Measurements from ENCODE around the gene STUB1.
A peak's percentile ranks its signal among the peaks of the same experiment; 100 is the strongest.

The STUB1 gene

GRCh38 chr16:712740-713250 lies 32.6 kb downstream of the STUB1 start:
- peak; percentile 98 for DNase-seq

- DNase-seq = no peak
Measured at GRCh38 chr16:714079-714478, 33.9 kb downstream of the STUB1 start.

GRCh38 chr16:714558-715476 lies 34.6 kb downstream of the STUB1 start, which contains the start of gene METRN:
Gene METRN, plus strand, starts transcription at chr16:715118. Its CDS starts 172 bp downstream, at chr16:715290.
- peak; percentile 87 for DNase-seq

GRCh38 chr16:715477-716199 lies 35.4 kb downstream of the STUB1 start:
- DNase-seq = peak; percentile 45

- peak; percentile 18 for DNase-seq
Measured at GRCh38 chr16:716200-716568, 36.0 kb downstream of the STUB1 start.

DNA sequence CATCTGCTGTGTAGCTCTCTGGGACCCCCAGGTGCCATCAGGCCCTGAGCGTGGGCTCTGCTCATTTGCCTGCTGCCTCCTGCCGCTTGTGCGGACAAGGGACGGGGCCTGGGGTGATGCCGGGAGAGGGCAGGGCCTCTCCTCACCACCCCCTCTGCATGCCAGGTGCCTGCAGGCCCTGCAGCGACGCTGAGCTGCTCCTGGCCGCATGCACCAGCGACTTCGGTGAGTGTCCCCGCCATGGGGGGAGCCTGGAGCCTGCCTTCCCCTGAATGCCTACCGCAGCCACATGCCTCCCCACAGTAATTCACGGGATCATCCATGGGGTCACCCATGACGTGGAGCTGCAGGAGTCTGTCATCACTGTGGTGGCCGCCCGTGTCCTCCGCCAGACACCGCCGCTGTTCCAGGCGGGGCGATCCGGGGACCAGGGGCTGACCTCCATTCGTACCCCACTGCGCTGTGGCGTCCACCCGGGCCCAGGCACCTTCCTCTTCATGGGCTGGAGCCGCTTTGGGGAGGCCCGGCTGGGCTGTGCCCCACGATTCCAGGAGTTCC lies 36.6 kb downstream of the STUB1 start:
- DNase-seq = no peak

GRCh38 chr16:717450-718245 lies 37.4 kb downstream of the STUB1 start:
- no peak for DNase-seq

DNA sequence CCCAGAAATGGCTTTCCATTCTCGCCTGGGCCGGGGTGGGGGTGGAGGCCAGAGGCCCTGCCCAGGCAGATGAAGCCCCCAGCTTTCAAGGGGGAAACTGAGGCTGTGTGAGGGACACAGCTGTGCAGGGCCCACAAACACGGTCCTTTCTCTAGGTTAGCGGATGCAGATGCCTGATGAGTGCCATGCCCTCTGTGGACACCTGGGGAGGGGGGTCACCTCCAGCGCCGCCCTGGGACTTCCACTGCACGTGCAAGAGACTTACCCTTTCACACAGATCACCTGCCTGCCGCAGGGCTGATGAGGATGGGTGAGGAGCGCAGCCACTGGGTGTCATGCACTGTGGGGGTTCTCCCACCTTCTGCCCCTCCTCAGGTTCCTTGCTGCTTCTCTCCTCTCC lies 38.2 kb downstream of the STUB1 start:
- no peak for DNase-seq

GRCh38 chr16:718922-719321 lies 38.7 kb downstream of the STUB1 start:
- no peak for DNase-seq

DNA sequence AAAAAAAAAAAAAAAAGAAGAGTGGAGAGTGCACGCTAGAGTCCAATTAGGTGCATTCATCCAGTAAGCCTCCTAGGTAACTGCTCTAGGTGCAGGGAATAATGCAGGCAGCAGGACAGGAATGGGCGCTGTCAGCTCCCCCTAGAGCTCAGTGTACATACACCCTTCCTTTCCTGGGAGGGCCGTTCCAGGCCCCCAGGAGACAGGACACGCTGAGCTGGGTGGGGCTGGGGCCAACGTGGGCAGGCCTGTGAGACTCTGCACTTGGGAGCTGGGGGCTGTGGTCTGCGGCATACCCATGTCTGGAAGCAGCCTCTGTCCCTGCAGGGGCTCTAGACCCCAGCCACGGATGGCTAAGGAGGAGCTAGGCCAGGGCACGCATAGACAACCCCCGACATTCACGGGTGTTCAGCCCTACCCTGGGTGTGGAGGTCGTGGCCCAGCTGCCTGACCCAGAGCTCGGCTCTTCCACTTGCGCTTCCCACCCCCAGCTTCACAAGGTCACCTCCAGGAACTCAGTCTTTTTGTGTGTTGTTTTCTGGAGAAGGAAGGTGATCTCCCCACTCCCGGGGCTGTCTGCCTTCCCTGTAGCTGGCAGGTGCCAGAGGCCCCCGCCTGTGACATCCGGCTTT lies 39.7 kb downstream of the STUB1 start:
- DNase-seq = peak; percentile 19

GRCh38 chr16:720447-720989 lies 40.3 kb downstream of the STUB1 start:
- DNase-seq = peak; percentile 75

DNA sequence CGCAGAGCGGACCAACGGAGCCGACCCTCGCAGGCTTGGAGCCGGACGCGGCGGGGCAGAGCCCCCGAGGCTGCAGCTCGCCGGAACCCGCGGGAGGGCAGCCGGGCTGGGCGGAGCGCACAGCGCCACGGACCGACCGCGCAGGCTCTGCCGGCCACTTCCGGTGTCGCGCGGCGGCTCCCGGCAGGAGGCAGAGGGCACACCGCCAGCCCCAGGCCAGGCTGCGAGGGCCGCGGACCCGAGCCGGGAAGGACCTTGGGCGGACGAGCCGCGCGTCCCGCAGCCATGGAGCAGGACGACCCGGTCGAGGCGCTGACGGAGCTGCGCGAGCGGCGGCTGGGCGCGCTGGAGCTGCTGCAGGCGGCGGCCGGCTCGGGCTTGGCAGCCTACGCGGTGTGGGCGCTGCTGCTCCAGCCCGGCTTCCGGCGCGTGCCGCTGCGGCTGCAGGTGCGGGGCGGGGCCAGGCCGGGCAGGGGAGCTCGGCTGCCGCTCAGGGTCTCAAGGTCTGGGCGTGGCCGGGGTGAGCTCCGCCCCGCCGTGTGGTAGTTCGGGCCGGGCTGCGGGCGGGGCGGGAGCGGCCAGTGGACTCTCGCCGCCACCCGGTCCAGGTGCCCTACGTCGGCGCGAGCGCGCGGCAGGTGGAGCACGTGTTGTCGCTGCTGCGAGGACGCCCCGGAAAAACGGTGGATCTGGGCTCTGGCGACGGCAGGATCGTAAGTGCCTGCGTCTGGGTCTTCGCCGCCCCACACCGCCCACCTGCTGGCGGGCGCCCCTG lies 41.0 kb downstream of the STUB1 start, which contains the start of gene ANTKMT:
Gene ANTKMT (plus strand): TSS at position 157 of the 775 bp plus-strand sequence. CDS start 129 bp downstream, at position 286.
- DNase-seq = peak; percentile 73

DNA sequence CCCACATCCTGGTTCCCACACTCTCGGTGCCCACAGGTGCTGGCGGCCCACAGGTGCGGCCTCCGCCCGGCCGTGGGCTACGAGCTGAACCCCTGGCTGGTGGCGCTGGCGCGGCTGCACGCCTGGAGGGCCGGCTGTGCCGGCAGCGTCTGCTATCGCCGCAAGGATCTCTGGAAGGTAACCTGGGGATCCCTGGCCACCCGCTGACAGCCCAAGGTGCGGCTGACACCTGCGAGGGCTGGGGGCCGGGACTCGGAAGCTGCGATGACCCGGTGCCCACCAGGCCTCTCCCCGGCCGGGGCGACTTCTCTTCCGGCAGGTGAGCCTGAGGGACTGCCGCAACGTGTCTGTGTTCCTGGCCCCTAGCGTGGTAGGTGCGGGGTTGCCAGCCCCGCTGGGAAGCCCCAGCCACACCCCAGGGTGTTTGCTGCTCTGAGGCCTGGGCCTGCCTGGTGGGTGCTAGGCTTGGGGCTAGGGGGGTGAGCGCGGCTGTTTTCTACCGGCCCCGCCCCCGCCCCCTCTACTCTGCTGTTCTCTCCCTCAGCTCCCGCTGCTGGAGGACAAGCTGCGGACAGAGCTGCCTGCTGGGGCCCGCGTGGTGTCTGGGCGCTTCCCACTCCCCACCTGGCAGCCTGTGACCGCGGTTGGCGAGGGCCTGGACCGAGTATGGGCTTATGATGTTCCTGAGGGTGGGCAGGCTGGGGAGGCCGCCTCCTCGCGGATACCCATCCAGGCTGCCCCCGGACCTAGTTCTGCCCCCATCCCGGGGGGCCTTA lies 41.7 kb downstream of the STUB1 start:
- no peak for DNase-seq

DNA sequence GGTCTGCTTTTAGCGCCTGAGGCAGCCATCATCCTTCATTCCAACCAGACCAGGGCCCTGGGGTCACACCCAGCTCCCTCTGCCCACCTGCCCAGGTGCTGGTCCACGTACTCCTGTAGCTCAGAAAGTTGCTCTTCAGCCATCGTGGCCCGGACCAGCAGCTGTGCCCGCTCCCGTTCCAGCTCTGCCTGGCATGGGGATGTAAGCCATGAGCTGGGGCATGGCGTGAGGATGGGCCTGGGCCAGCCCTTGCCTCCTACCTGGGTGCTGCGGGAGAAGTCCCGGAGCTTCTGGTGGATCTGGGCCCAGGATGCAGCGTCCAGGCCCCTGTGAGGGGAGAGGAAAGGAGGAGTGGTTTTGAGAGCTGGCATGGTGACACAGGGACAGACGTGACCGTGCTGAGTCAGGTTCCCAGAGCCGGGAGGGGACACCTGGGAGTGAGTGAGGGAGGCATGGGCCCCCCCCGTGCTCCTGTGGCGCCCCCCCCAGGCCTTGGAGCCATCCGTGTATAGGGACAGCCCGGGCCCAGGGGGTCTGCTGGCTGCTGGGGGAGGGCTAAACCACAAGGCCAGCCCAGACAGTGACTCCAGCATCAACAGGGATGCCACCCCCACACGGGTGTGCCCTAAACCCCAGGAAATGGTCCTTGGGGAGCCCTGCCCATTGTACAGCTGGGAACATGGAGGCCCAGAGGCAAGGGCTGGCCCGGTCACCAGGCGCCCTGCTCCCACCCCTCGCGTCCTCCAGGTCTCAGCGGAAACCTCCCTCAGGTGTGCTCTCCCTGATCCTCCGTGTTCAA lies 42.8 kb downstream of the STUB1 start:
- no peak for DNase-seq

- no peak for DNase-seq
Measured at GRCh38 chr16:723695-724094, 43.5 kb downstream of the STUB1 start.

- no peak for DNase-seq
Measured at GRCh38 chr16:724188-725040, 44.2 kb downstream of the STUB1 start.

GRCh38 chr16:725041-725376 lies 44.8 kb downstream of the STUB1 start:
- no peak for DNase-seq

Measured in fibroblast of skin of back (primary cell).